H1 (cell line): Measurements from ENCODE around the gene INPP5A. TPM values are rescaled to one million over a fixed set of nuclear protein-coding genes. Genes with fewer than 3 reads are reported as not detected.
A peak's percentile ranks its signal among the peaks of the same experiment; 100 is the strongest.

Experiments used
- CTCF ChIA-PET: fragments of 300-600 bp; sonication (Branson Sonifier 250); formaldehyde crosslinking; loops from one replicate; lab custom pipeline; 2021; ENCODE audit not compliant: partially characterized antibody; lab: Charles Lee
- POLR2A ChIA-PET: fragments of 300-600 bp; sonication (Branson Sonifier 250); formaldehyde crosslinking; loops from one replicate; lab custom pipeline; 2021; ENCODE audit warnings: inconsistent platforms; ENCODE audit not compliant: partially characterized antibody; lab: Charles Lee
- DNase-seq, 2 experiments: peaks; one replicate each; pipeline versions ENCODE4 v3.0.0 to v3.0.0-alpha.2; 2010 to 2022; ENCODE audit warnings: low spot score in 2 of 2, low read depth in 1 of 2, mixed read lengths in 1 of 2
- FAIRE-seq: peaks from 2 replicates; lab custom pipeline; 2011; peaks lifted over from hg19 to GRCh38; lab: Jason Lieb, UNC
- H2AFZ ChIP-seq: 2 replicates; pipeline ENCODE4 v1.8.1; 2012; ENCODE audit warnings: low read length, inconsistent platforms
- H2AK5ac ChIP-seq: 2 replicates; pipeline ENCODE4 v1.6.1; 2013; ENCODE audit warnings: low read depth, low read length
- H2BK120ac ChIP-seq: replicated peaks from 2 replicates; pipeline ENCODE3; 2013; ENCODE audit warnings: low read depth, low read length, inconsistent platforms
- H2BK12ac ChIP-seq: 2 replicates; pipeline ENCODE4 v1.6.1; 2013; ENCODE audit warnings: low read depth, low read length
- H2BK15ac ChIP-seq: 2 replicates; pipeline ENCODE4 v1.6.1; 2013; ENCODE audit warnings: low read length
- H2BK20ac ChIP-seq: 2 replicates; pipeline ENCODE4 v1.6.1; 2013; ENCODE audit warnings: low read length
- H2BK5ac ChIP-seq: 2 replicates; pipeline ENCODE4 v1.6.1; 2013; ENCODE audit warnings: low read depth, low read length
- H3K14ac ChIP-seq: 2 replicates; pipeline ENCODE4 v1.6.1; 2013; ENCODE audit warnings: inconsistent platforms; ENCODE audit not compliant: insufficient read length
- H3K18ac ChIP-seq: 2 replicates; pipeline ENCODE4 v1.6.1; 2013; ENCODE audit warnings: low read length; ENCODE audit errors: extremely low read depth
- H3K23ac ChIP-seq: 2 replicates; pipeline ENCODE4 v1.6.1; 2013; ENCODE audit warnings: inconsistent platforms; ENCODE audit not compliant: insufficient read length
- H3K23me2 ChIP-seq: 2 replicates; pipeline ENCODE4 v1.6.1; 2013; ENCODE audit warnings: low read depth, low read length
- H3K27ac ChIP-seq: 2 replicates; pipeline ENCODE4 v1.6.1; 2011; ENCODE audit warnings: low read depth, low read length, inconsistent platforms
- H3K27me3 ChIP-seq, 4 experiments: replicated peaks in 1 of 4; 1 replicate in 1 of 4; 2 replicates in 3 of 4; pipeline versions ENCODE4 v1.6.1 to v1.8.1; 2011 to 2013; ENCODE audit warnings: low read length in 3 of 4, mild to moderate bottlenecking in 3 of 4, inconsistent platforms in 2 of 4, mixed read lengths in 2 of 4, moderate library complexity in 1 of 4; ENCODE audit not compliant: control insufficient read depth in 3 of 4, insufficient read depth in 3 of 4; ENCODE audit errors: extremely low read depth in 1 of 4
- H3K36me3 ChIP-seq, 4 experiments: 2 replicates each; pipeline versions ENCODE4 v1.6.1 to v1.8.1; 2011 to 2013; ENCODE audit warnings: mild to moderate bottlenecking in 4 of 4, low read length in 3 of 4, moderate library complexity in 2 of 4, control low read depth in 1 of 4, inconsistent platforms in 1 of 4; ENCODE audit not compliant: insufficient read depth in 4 of 4, control insufficient read depth in 2 of 4
- H3K4ac ChIP-seq: replicated peaks from 2 replicates; pipeline ENCODE3; 2013; ENCODE audit warnings: low read length, low read depth, mixed read lengths, inconsistent platforms; ENCODE audit not compliant: insufficient read length
- H3K4me1 ChIP-seq, 4 experiments: replicated peaks in 1 of 4; 1 replicate in 1 of 4; 2 replicates in 3 of 4; pipeline versions ENCODE4 v1.6.1 to v1.8.1; 2011 to 2013; ENCODE audit warnings: low read length in 3 of 4, inconsistent platforms in 2 of 4, mixed read lengths in 1 of 4; ENCODE audit not compliant: insufficient read depth in 4 of 4, control insufficient read depth in 3 of 4
- H3K4me2 ChIP-seq, 2 experiments: 2 replicates each; pipeline versions ENCODE4 v1.6.1 to v1.8.1; 2011 to 2013; ENCODE audit warnings: low read depth in 2 of 2, low read length in 2 of 2, control low read depth in 1 of 2, inconsistent platforms in 1 of 2, mild to moderate bottlenecking in 1 of 2; ENCODE audit not compliant: insufficient read depth in 1 of 2
- H3K4me3 ChIP-seq, 4 experiments: fragments of 200-600, 300-600 bp in 1 of 4; sonication (generic), shearing (Covaris generic), sonication (Bioruptor Twin) in 1 of 4; 2 replicates each; pipeline versions ENCODE4 v1.5.1 to v1.8.1; 2011 to 2016; ENCODE audit warnings: low read length in 4 of 4, low read depth in 3 of 4, control low read depth in 2 of 4, inconsistent platforms in 2 of 4, mild to moderate bottlenecking in 2 of 4, mixed read lengths in 1 of 4, moderate library complexity in 1 of 4; ENCODE audit not compliant: insufficient read depth in 2 of 4; ENCODE audit errors: extremely low read depth in 1 of 4
- H3K56ac ChIP-seq: replicated peaks from 2 replicates; pipeline ENCODE3; 2013; ENCODE audit warnings: low read depth, mild to moderate bottlenecking, mixed read lengths, low read length, inconsistent platforms; ENCODE audit not compliant: insufficient read length
- H3K79me1 ChIP-seq: 2 replicates; pipeline ENCODE4 v1.6.1; 2013; ENCODE audit warnings: low read depth, low read length, control low read depth
- H3K79me2 ChIP-seq, 2 experiments: 2 replicates each; pipeline versions ENCODE4 v1.6.1 to v1.8.1; 2012 to 2013; ENCODE audit warnings: low read length in 2 of 2, mild to moderate bottlenecking in 2 of 2, inconsistent platforms in 1 of 2; ENCODE audit not compliant: insufficient read depth in 2 of 2, control insufficient read depth in 1 of 2
- H3K9ac ChIP-seq, 4 experiments: replicated peaks in 1 of 4; 1 replicate in 1 of 4; 2 replicates in 3 of 4; pipeline versions ENCODE4 v1.6.1 to v1.8.1; 2011 to 2013; ENCODE audit warnings: low read depth in 3 of 4, low read length in 3 of 4, control low read depth in 2 of 4, mild to moderate bottlenecking in 2 of 4, moderate library complexity in 2 of 4, inconsistent platforms in 1 of 4; ENCODE audit errors: extremely low read depth in 1 of 4
- H3K9me3 ChIP-seq, 2 experiments: 2 replicates each; pipeline versions ENCODE4 v1.6.1 to v1.8.1; 2012 to 2013; ENCODE audit warnings: mild to moderate bottlenecking in 2 of 2, moderate library complexity in 2 of 2, control low read depth in 1 of 2, inconsistent platforms in 1 of 2, low read depth in 1 of 2, low read length in 1 of 2, mixed read lengths in 1 of 2; ENCODE audit not compliant: insufficient read depth in 2 of 2
- H4K20me1 ChIP-seq, 2 experiments: replicated peaks in 1 of 2; 2 replicates each; pipeline versions ENCODE3 to v1.8.1; 2011 to 2013; ENCODE audit warnings: inconsistent platforms in 2 of 2, low read length in 2 of 2, mild to moderate bottlenecking in 1 of 2; ENCODE audit not compliant: insufficient read depth in 2 of 2, control insufficient read depth in 1 of 2
- H4K5ac ChIP-seq: 2 replicates; pipeline ENCODE4 v1.6.1; 2013; ENCODE audit warnings: low read length, low read depth, mixed read lengths, inconsistent platforms; ENCODE audit not compliant: insufficient read length
- H4K8ac ChIP-seq: 2 replicates; pipeline ENCODE4 v1.8.0; 2013; ENCODE audit warnings: mild to moderate bottlenecking, moderate library complexity, low read length, inconsistent platforms; ENCODE audit not compliant: insufficient read depth; ENCODE audit errors: extremely low read depth
- H4K91ac ChIP-seq: replicated peaks from 2 replicates; pipeline ENCODE3; 2013; ENCODE audit warnings: low read length, mixed read lengths, inconsistent platforms; ENCODE audit not compliant: insufficient read length
- ASH2L ChIP-seq: fragments of 200-600, 300-600 bp; sonication (generic); IDR thresholded peaks from one replicate; pipeline ENCODE4 v1.7.1; 2017; ENCODE audit warnings: low read length
- CREB1 ChIP-seq: IDR thresholded peaks from 2 replicates; pipeline ENCODE4 v1.6.1; 2012; ENCODE audit warnings: inconsistent platforms
- RXRA ChIP-seq: IDR thresholded peaks from 2 replicates; pipeline ENCODE4 v1.6.1; 2011; ENCODE audit warnings: low read depth, mild to moderate bottlenecking, low read length, moderate library complexity; ENCODE audit not compliant: insufficient read depth
- WGBS, 2 experiments: shearing (Covaris generic) in 1 of 2; methylation state at CpG; one replicate each; pipeline versions ENCODE4 v1.1.6 to v1.1.7; 2013 to 2015; ENCODE audit warnings: low lambda C conversion rate in 2 of 2, mixed read lengths in 2 of 2, inconsistent platforms in 1 of 2, low coverage in 1 of 2, missing lambda C conversion rate in 1 of 2; ENCODE audit not compliant: insufficient replicate concordance in 2 of 2, insufficient coverage in 1 of 2, insufficient read length in 1 of 2; ENCODE audit errors: extremely low coverage in 1 of 2, missing lambda C conversion rate in 1 of 2; 5-methylcytosine and 5-hydroxymethylcytosine counted together
- polyA plus RNA-seq, 7 experiments: library from polyadenylated mRNA; depleted of rRNA in 3 of 7; stranded (reverse) in 5 of 7; unstranded in 2 of 7; fragments of >200 nt in 5 of 7; fragments of 200-250 nt in 2 of 7; gene quantifications; 1 replicate in 5 of 7; 2 replicates in 1 of 7; 4 replicates in 1 of 7; pipeline versions ENCODE4 v1.2.1 to v1.2.3, GENCODE V29; 2011 to 2013; ENCODE audit warnings: missing spikeins in 2 of 7, mixed read lengths in 2 of 7
- total RNA-seq: library from RNA; stranded (reverse); fragmentation: NEBNext Ultra II Directional; extraction: Animal tissue kit (Norgen Biotek cat#: 25700); gene quantifications from 2 replicates; pipeline ENCODE4 v1.2.1, GENCODE V29; 2021

The INPP5A gene
- total and polyA plus RNA-seq, 2 of the 8 experiments (the other 6 are each of a cell fraction or from before 2014, with no cell fraction given) = 19.7 to 27.5 TPM

- H2BK15ac ChIP-seq = no peak overlapping the region
- no peak for DNase-seq
- H3K56ac ChIP-seq = no peak overlapping the region
- ChIA-PET POLR2A (no interaction called here), CTCF (no interaction called here)
- 91% methylated on average over 21 of the region's 21 CpGs; no CpG with 5 or more reads in 1 of the 2 experiments for WGBS, 2 experiments
- H3K4me1 ChIP-seq = no peaks in the 10 kb centered on the region; a peak in 1 of 7 replicates
- H3K4me2 ChIP-seq = no peak overlapping the region
- H2AK5ac ChIP-seq = peak overlapping the region; percentile 33; the same call in 1 of the 2 replicates
- no peaks in the 10 kb centered on the region; a peak in 2 of 7 replicates for H3K27me3 ChIP-seq
- peaks cover 0 to 7% of the 10 kb centered on the region in 2 experiments; a peak in 1 of 4 replicates for H3K79me2 ChIP-seq
- no peak overlapping the region for H4K5ac ChIP-seq
- H2BK12ac ChIP-seq = peak overlapping the region; percentile 80; the same call in 1 of the 2 replicates
- no peak for FAIRE-seq
- H3K18ac ChIP-seq = no peak overlapping the region
- H3K27ac ChIP-seq = no peak overlapping the region
- no peak overlapping the region for H3K4ac ChIP-seq
- peaks cover 8% of the 10 kb centered on the region for H3K79me1 ChIP-seq
- TF ChIP-seq RXRA = no peak
- no peak for TF ChIP-seq ASH2L
- no peak for TF ChIP-seq CREB1
- no peak overlapping the region for H4K91ac ChIP-seq
- H4K8ac ChIP-seq = no peak overlapping the region
- H3K36me3 ChIP-seq = no peaks in the 10 kb centered on the region
- no peak overlapping the region for H3K4me3 ChIP-seq
- H2BK120ac ChIP-seq = no peak overlapping the region
- no peak overlapping the region for H2BK20ac ChIP-seq
- peaks cover 17 to 22% of the 10 kb centered on the region in 2 experiments for H3K9me3 ChIP-seq
- no peak overlapping the region for H3K14ac ChIP-seq
- H2BK5ac ChIP-seq = no peak overlapping the region
- no peak overlapping the region for H3K23ac ChIP-seq
- H3K9ac ChIP-seq = no peak overlapping the region; a peak in 1 of 7 replicates
- H4K20me1 ChIP-seq = peaks cover 0 to 21% of the 10 kb centered on the region in 2 experiments
- no peaks in the 10 kb centered on the region for H3K23me2 ChIP-seq
- no peak overlapping the region for H2AFZ ChIP-seq
Measured at GRCh38 chr10:132596742-132597279, 59.2 kb downstream of the INPP5A start.
